DND-41 (cell line): ENCODE results near the gene WWTR1.
A peak's percentile ranks its signal among the peaks of the same experiment; 100 is the strongest.

Experiments used
- ATAC-seq: fragments of 200-7000 bp; cut with Tn5 transposase; 3 replicates; pipeline ENCODE4 v1.9.1; 2021; ENCODE audit warnings: low read depth; ENCODE audit not compliant: insufficient read depth
- DNase-seq: peaks from one replicate; pipeline ENCODE4 v3.0.0-alpha.2; 2020
- H2AFZ ChIP-seq: 2 replicates; pipeline ENCODE4 v1.6.0; 2012; ENCODE audit warnings: low read depth, low read length
- H3K27ac ChIP-seq: 2 replicates; pipeline ENCODE4 v1.5.1; 2012; ENCODE audit warnings: low read length, inconsistent platforms
- H3K27me3 ChIP-seq: fragments of 200-600 bp; sonication (generic); 2 replicates; pipeline ENCODE4 v1.6.0; 2012; ENCODE audit warnings: low read length, mild to moderate bottlenecking, inconsistent platforms; ENCODE audit not compliant: insufficient read depth, poor library complexity
- H3K36me3 ChIP-seq: 2 replicates; pipeline ENCODE4 v1.5.1; 2012; ENCODE audit warnings: low read length, inconsistent platforms; ENCODE audit not compliant: insufficient read depth
- H3K4me1 ChIP-seq: 2 replicates; pipeline ENCODE4 v1.5.1; 2012; ENCODE audit warnings: mild to moderate bottlenecking, low read length; ENCODE audit not compliant: insufficient read depth
- H3K4me2 ChIP-seq: 2 replicates; pipeline ENCODE4 v1.6.0; 2012; ENCODE audit warnings: mild to moderate bottlenecking, moderate library complexity, low read length, inconsistent platforms; ENCODE audit not compliant: insufficient read depth
- H3K4me3 ChIP-seq, 2 experiments: fragments of 200-600 bp in 1 of 2; shearing (Covaris generic) in 1 of 2; 2 replicates each; pipeline ENCODE4 v1.5.1; 2012 to 2016; ENCODE audit warnings: inconsistent platforms in 2 of 2, low read length in 2 of 2, mild to moderate bottlenecking in 2 of 2, low read depth in 1 of 2, moderate library complexity in 1 of 2
- H3K79me2 ChIP-seq: 2 replicates; pipeline ENCODE4 v1.6.0; 2012; ENCODE audit warnings: low read length, inconsistent platforms; ENCODE audit not compliant: insufficient read depth
- H3K9ac ChIP-seq: 2 replicates; pipeline ENCODE4 v1.6.0; 2012; ENCODE audit warnings: low read depth, mild to moderate bottlenecking, inconsistent platforms, low read length, moderate library complexity
- H3K9me3 ChIP-seq: 2 replicates; pipeline ENCODE4 v1.5.1; 2012; ENCODE audit warnings: low read length, moderate library complexity, mild to moderate bottlenecking, inconsistent platforms; ENCODE audit not compliant: insufficient read depth, severe bottlenecking
- H4K20me1 ChIP-seq: 2 replicates; pipeline ENCODE4 v1.6.0; 2012; ENCODE audit warnings: low read length; ENCODE audit not compliant: insufficient read depth
- CTCF ChIP-seq: IDR thresholded peaks from 2 replicates; pipeline ENCODE4 v1.5.1; 2012; ENCODE audit warnings: borderline replicate concordance, low read length, moderate library complexity, mild to moderate bottlenecking; ENCODE audit not compliant: poor library complexity, severe bottlenecking; ENCODE audit errors: extremely low read depth
- EZH2 ChIP-seq: IDR thresholded peaks from 3 replicates; pipeline ENCODE4 v1.6.1; 2012; ENCODE audit warnings: borderline replicate concordance, low read depth, mild to moderate bottlenecking, moderate library complexity, low read length, inconsistent platforms; ENCODE audit not compliant: severe bottlenecking

Gene WWTR1

DNA sequence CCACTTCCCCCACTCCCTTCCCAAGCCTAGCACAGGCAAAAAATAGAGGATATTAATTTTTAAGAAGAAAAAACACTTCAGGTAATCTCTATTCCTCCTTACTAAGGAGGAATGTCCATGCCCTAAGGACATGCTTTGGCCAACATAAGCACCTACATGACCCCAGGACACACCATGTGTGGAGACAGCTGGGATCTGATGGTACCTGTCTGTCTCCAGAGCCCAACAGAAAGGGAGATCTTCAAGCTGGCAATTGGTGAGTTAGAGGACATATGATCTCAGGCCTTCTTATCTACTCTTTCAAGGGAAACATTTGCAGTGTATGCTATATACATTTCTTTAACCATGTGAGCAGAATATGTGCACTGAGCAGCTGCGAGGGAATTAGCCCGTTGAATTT lies 176.3 kb downstream of the WWTR1 start:
- no peaks in the 10 kb centered on the region for H3K79me2 ChIP-seq
- no peak overlapping the region for H3K9ac ChIP-seq
- no peak for ATAC-seq
- H3K27ac ChIP-seq: no peak overlapping the region
- H3K4me3 ChIP-seq: no peak overlapping the region
- DNase-seq: no peak
- H3K4me2 ChIP-seq: no peak overlapping the region
- no peaks in the 10 kb centered on the region for H4K20me1 ChIP-seq
- H3K27me3 ChIP-seq: peaks cover 3% of the 10 kb centered on the region
- no peaks in the 10 kb centered on the region for H3K9me3 ChIP-seq
- no peaks in the 10 kb centered on the region for H3K36me3 ChIP-seq
- no peaks in the 10 kb centered on the region for H3K4me1 ChIP-seq
- no peak overlapping the region for H2AFZ ChIP-seq
- TF ChIP-seq CTCF (no peak), EZH2 (no peak)

GRCh38 chr3:149481056-149481455 lies 176.8 kb downstream of the WWTR1 start:
- Histone ChIP-seq H3K27me3 (peaks cover 3% of the 10 kb centered on the region), H3K9ac (no peak overlapping the region), H3K4me1 (no peaks in the 10 kb centered on the region), H2AFZ (no peak overlapping the region), H3K4me2 (no peak overlapping the region), H3K4me3 (no peak overlapping the region), H3K79me2 (no peaks in the 10 kb centered on the region), H3K9me3 (no peaks in the 10 kb centered on the region), H3K27ac (no peak overlapping the region), H3K36me3 (no peaks in the 10 kb centered on the region), H4K20me1 (no peaks in the 10 kb centered on the region)
- DNase-seq (no peak), ATAC-seq (no peak)
- TF ChIP-seq CTCF: no peak

- H3K27ac ChIP-seq: no peak overlapping the region
- H3K36me3 ChIP-seq: no peaks in the 10 kb centered on the region
- H3K9me3 ChIP-seq: no peaks in the 10 kb centered on the region
- no peak overlapping the region for H3K4me2 ChIP-seq
- no peaks in the 10 kb centered on the region for H3K79me2 ChIP-seq
- peaks cover 3% of the 10 kb centered on the region for H3K27me3 ChIP-seq
- ATAC-seq (peak; percentile 64; the same call in 2 of the 3 replicates), DNase-seq (peak; percentile 40)
- no peaks in the 10 kb centered on the region for H4K20me1 ChIP-seq
- no peak overlapping the region for H2AFZ ChIP-seq
- peak; percentile 64 for TF ChIP-seq CTCF
- TF ChIP-seq EZH2: no peak
- no peak overlapping the region for H3K4me3 ChIP-seq
- no peaks in the 10 kb centered on the region for H3K4me1 ChIP-seq
- no peak overlapping the region for H3K9ac ChIP-seq
These were observed 177.4 kb downstream of the WWTR1 start for GRCh38 chr3:149480326-149481017.

GRCh38 chr3:149479621-149480325 lies 178.1 kb downstream of the WWTR1 start:
- Histone ChIP-seq H4K20me1 (no peaks in the 10 kb centered on the region), H3K4me3 (no peak overlapping the region), H2AFZ (no peak overlapping the region), H3K9ac (no peak overlapping the region), H3K27ac (no peak overlapping the region), H3K36me3 (no peaks in the 10 kb centered on the region), H3K27me3 (peaks cover 3% of the 10 kb centered on the region), H3K9me3 (no peaks in the 10 kb centered on the region), H3K4me1 (no peaks in the 10 kb centered on the region), H3K4me2 (no peak overlapping the region), H3K79me2 (no peaks in the 10 kb centered on the region)
- TF ChIP-seq EZH2: no peak
- TF ChIP-seq CTCF: no peak
- ATAC-seq (no peak), DNase-seq (no peak)
